Right ventricle myocardium inferior (tissue), 1 donor: ENCODE data around the gene SFSWAP. TPM values are rescaled to one million over a fixed set of nuclear protein-coding genes. Genes with fewer than 3 reads are reported as not detected.

Experiments used
- ATAC-seq: fragments of 200-7000 bp; cut with Tn5 transposase; one replicate; pipeline ENCODE4 v1.9.1; 2020; ENCODE audit warnings: mild to moderate bottlenecking, moderate library complexity
- DNase-seq: peaks from one replicate; pipeline ENCODE4 v3.0.0; 2021; ENCODE audit errors: missing footprints
- intact Hi-C: fragments of 100-400 bp; cut with DNase I; formaldehyde crosslinking; loops from one replicate; pipeline ENCODE4 v1.11.0; 2022
- total RNA-seq: library from RNA; stranded (reverse); fragmentation: NEBNext Ultra II Directional; extraction: Animal tissue kit (Norgen Biotek cat#: 25700); gene quantifications from one replicate; pipeline ENCODE4 v1.2.1, GENCODE V29; 2021
- donor health status: DM: no; HTN: yes; CAD: no; lungs with severe emphysema.

Gene SFSWAP
- total RNA-seq, 1 donor from 2014 or later: 19.4 TPM

DNA sequence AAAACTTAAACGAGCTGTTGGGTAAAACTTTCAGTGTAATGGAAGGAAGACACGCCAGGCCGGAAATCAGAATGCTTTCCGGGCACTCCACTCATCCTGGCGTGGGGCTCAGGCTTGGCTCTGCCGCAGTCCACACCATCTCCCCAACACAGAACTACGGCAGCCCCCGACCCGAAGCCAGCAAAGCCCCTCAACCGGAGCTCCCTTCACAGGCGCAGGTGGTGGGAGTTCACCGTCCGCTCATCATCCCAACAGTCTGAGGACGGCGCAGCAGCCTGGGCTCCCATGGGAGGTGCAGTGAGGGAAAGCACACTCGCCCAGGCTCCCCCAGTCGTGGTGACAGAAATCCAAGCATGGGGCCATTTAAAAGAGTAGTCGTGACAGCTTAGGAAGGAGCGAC lies 106.4 kb downstream of the SFSWAP start:
- no peak for ATAC-seq
- DNase-seq: peak; percentile 22
- intact Hi-C loops: no loop called here

DNA sequence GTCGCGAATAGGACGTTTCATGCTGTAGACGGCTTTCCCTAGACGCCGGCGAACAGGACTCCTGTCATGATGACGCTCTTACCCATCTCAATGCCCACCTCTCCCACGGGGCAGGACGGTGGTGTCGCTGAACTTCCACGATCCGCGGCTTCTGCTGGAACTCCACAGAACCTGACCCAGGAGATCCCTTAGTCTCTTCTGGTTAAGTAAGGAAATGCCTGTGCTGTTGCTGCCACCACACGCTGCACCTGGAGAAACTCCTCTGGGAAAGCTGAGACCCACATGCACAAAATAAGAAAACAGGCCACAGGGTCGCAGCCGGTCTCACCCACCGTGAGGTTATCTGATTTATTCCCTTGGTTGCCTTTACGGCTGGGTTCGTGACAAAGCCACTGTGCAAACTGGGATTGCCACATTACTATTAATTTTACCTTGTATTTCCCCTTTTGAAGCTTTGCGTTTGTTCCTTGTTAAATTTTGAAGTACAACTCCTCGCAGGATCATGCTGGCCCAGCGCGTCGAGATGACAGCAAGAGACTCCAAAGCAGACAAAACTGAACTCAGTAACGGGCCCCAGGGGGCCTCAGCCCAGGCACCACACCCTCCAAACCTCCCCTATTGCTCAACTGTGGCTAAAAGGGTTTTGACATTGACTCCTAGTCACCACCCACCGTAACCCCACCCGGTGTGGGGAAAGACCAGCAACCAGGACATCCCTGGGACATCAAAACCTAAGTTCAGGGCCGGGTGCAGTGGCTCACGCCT lies 108.1 kb downstream of the SFSWAP start:
- DNase-seq: peak; percentile 53
- intact Hi-C loops: no loop called here
- ATAC-seq: peak; percentile 26

DNA sequence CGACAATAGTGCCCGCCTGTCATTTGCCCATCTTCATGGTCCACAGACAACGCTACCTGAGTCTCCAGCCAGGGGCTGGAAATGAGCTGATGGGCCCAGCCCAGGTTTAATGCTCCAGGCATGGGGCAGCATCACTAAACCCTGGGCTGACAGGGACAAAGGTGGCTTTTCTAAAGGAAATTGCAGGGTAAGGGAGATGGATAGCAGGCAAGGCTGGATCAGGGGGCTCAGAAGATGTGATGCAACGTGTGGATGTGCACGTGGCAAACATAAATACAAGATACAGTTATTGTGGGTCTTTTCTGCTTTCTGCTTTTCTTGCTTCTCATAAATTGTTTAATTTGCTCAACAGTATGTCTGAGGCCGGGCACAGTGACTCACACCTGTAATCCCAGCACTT lies 113.6 kb downstream of the SFSWAP start:
- ATAC-seq (no peak), DNase-seq (no peak)
- intact Hi-C loops: no loop called here

DNA sequence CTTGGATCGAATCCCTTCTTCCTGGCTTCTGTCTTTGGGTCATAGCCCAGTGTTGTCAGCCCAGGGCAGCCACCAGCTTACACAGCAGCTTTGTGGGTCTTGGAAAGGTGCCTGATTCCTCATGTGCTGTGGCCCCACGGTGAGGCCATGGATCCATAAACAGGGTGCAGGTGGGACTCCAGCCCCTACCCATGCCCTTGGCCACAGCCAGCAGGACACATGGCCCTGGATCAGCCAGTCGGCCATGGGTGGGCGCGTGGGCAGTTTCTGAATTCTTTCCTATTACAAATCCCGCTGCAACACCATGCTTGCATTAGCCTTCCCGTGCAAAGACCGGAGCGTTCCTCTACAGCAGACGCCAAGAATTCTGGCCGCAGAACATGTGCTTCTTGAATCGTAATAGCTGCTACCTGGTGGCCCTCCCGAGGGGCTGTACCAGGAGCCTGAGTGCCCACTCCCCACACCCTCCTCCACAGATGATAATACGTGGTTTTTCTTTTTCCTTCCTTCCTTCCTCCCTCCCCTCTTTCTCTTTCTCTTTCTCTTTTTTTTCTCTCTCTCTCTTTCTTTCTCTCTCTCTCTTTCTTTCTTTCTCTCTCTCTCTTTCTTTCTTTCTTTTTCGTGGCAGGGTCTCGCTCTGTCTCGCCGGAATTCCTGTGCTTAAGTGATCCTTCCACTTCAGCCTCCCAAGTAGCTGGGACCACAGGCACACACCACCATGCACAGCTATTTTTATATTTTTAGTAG lies 114.4 kb downstream of the SFSWAP start:
- DNase-seq (peak; percentile 53), ATAC-seq (no peak)
- intact Hi-C loops: no loop called here

DNA sequence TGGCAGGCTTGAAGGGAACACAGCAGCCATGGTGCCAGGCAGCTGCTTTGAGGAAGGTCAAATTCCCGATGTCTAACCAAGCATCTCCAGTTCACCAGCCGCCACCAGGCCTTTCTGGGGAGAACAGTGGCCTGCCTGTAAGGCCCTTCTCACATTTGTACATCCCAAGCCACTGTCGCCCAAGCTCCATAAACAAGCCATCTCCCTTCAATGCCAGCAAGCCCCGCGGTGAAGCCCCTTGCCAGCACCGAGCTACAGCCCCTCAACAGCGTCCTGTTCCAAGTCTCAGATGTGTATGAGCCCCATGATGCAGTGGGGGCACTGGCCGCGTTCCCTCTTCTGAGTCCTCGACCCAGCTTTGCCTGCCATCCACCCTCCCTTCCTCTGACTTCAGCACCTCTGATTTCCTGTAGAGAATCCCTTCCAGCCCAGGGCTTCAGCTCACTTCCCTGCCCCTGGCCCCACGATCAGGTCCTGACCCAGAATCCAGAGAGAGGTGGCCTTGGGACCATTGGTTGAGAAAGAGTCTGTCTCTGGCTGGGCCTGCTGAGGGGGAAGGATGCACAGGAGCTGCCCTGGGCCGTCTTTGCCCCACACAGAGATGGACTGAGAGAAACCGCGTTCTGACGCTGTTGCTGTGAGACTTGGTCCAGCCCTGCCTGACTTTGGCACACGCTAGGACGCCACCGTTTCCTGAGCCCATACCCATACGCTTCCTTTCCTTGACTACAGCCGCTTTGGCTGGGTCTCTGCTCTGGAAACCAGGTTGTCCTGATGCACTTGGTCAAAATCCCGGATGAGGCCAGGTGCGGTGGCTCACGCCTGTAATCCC lies 115.4 kb downstream of the SFSWAP start:
- intact Hi-C loops: no loop called here
- DNase-seq (peak; percentile 57), ATAC-seq (no peak)

DNA sequence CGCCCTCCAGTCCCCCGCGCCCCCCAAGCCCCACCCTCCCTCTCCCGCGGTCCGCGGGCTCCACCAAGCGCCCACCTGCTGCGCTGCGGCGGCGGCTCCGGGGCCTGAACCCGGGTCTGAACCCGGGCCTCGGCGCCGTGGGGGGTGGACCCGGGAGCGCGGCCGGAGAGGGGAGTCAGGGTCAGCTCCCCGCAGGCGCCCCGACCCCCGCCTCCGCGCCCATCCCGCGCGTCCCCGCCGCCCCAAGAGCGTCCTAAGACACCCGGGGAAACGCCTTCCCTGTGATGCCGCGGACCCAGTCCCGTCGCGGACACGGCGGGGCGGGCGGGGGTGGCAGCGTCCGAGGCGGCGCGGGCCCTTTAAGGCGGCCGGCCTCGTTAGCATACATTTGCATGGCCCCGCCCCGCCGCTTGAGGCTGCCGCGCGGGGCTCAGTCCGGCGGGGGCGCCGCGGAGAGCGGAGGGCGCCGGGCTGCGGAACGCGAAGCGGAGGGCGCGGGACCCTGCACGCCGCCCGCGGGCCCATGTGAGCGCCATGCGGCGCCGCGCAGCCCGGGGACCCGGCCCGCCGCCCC lies 117.2 kb downstream of the SFSWAP start, which contains the start of gene MMP17:
TSS of gene MMP17 (plus strand) at position 433 of the 574 bp plus-strand sequence. CDS start at position 535, 102 bp downstream.
- DNase-seq (peak; percentile 83), ATAC-seq (peak; percentile 30)
- intact Hi-C loops: no loop called here

DNA sequence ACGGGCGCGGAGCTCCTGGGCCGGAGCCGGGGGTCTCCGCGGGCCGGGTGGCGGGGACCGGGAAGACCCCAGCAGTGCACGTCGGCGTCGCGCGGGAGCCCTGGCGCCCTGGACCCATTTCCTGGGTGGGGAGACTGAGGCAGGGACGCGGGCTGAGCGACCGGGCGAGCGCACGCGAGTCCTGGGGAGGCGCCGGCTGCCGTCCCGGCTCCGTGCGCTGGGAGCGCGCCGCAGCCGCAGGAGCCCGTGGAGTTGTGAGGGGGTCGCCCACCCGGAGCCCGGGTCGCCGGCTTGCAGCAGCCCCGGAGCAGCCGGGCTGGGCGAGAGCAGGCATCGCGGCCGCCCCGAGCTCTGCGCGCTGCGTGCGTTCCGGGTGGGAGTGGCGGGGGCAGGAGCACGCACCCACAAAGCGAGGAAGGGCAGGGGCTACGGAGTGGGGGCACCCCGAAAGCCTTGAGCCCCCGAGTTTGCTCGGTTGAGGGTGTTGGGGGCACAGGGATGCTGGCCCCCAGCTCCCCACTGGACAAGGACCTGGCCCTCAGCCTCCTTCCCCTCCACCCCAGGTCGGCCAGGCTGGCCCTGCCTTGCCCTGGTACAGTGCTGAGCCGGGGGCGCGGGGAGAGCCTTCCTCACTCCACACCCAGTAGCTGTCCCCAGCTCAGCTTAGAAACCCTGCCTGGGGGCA lies 117.9 kb downstream of the SFSWAP start:
- intact Hi-C loops: no loop called here
- DNase-seq (peak; percentile 26), ATAC-seq (no peak)

DNA sequence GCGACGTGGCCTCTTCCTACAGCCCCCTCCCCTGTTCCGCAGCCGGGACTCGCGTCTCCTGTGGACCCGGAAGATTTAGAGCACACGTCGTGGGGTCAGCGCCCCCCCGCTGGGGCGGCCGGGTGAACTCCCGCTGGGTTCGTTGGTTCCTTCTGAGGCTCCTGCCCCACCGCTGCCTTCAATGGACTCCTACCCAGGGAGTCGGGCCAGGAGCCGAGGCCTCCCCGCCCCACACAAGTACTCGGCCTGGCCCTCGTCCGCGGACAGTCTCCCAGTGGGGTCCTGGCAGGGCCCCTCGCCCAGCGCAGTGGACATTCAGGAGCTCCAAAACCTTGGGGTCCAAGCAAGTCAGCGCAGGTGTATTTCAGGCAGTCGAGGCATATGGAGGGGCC lies 118.5 kb downstream of the SFSWAP start:
- intact Hi-C loops: no loop called here
- peak; percentile 69 for DNase-seq
- no peak for ATAC-seq

DNA sequence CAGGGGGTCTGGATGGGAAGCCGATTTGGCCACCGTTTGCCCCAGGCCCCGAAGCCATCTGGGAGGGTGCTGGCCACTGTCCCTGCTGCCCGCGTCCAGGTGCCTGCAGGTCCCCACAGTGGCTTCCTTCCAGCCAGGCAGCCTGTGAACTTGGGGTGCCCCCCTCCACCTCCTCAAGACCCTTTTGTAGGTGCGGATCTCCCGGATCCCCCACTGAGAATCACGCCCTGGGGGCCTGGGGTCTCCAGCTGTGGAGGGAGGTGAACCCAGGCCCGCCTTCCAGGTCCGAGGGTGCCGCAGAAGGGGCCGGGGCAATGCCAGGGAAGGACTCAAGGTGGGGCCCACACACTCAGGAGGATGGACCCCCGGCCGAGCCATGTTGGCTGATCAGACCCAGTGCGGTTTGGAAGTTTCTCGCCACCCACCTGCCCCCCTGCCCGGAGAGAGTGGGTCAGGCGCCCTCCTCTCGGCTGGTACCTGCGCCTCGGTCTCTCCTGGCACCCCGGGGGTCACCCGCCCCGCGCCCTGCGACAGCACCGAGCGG lies 119.0 kb downstream of the SFSWAP start:
- ATAC-seq (no peak), DNase-seq (peak; percentile 69)
- intact Hi-C loops: loop anchor here (10.0 kb wide), 1 partner anchor 125 kb away; no protein-coding TSS in a partner anchor

DNA sequence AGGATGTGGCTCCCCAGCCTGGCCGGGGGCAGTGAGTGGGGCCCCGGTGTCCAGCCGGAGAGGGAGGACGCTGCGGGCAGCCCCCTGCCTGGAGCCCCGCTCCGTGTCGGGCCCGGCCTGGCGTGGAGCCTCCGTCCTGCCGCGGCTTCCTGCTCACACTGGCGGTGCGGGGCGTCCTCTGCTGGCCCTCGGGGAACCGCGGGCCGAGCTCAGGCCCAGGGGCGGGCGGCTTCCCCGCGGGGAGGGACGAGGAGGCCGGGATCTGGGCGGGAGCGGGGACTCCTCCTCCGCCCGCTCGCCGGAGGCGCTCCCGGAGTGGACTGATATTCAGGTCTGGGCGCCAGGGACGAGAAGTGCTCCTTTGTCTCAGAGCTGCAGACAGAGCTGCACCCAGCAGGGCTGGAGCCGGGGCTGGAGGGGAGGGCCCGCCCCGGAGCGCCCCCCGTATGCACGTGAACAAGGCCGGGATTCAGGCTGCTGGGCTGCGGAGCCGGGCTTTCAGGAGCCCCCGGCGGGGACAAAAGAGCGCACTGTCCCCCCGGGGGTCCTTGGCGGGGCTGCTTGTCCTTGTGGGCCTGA lies 119.5 kb downstream of the SFSWAP start:
- DNase-seq: peak; percentile 92

DNA sequence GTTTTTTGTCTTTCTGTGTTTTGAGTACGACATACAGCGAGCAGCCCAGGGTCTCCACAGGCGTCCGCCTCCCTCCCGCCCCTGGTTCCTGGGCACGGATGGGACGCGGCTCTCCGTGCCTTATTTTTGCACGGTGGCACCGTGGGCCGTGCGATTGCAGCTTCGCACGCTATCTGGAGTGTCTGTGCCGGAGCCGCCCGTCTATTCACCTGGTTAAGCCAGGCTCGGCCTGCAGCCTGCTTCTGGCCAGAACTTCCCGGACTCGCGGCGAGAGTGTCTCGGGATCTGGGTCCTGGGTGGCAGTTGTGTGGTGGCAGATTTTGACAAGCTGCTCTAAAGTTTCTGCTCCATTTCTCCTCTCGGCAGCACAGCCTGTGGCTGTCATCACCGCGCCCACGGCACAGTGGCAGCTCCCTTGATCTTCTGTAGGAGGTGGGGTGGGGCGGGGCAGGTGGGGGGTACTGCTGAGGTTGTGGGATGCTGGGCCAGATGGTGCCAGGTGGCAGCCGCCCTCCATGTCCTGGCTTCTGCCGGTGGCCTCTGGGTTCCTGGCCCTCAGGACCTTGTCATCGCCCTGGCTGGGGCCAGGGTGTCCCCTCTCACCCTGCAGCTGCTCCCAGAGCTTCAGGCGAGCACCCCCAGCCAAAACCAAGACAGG lies 120.2 kb downstream of the SFSWAP start:
- intact Hi-C loops: loop anchor here (10.0 kb wide), 1 partner anchor 124 kb away; no protein-coding TSS in a partner anchor
- no peak for ATAC-seq
- DNase-seq: no peak

More for the DNA sequence above, 119.5 kb downstream of the SFSWAP start:
- intact Hi-C loops: loop anchor here (10.0 kb wide), 1 partner anchor 124 kb away; no protein-coding TSS in a partner anchor
- ATAC-seq: peak; percentile 91

DNA sequence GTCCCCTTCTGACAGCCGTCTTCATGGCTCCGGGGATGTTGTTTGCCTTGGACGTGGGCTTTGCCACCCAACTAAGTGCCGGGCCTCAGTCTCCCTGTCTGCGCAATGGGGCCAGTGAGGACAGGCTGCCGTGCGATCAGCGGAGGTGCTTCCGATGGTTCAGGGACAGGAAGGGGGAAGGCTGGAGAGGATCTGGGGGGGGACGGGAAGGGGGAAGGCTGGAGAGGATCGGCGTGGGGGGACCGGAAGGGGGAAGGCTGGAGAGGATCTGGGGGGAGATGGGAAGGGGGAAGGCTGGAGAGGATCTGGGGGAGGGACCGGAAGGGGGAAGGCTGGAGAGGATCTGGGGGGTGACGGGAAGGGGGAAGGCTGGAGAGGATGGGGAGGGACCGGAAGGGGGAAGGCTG lies 120.7 kb downstream of the SFSWAP start:
- intact Hi-C loops: loop anchor here (10.0 kb wide), 1 partner anchor 123 kb away; no protein-coding TSS in a partner anchor
- ATAC-seq: no peak
- peak; percentile 70 for DNase-seq

DNA sequence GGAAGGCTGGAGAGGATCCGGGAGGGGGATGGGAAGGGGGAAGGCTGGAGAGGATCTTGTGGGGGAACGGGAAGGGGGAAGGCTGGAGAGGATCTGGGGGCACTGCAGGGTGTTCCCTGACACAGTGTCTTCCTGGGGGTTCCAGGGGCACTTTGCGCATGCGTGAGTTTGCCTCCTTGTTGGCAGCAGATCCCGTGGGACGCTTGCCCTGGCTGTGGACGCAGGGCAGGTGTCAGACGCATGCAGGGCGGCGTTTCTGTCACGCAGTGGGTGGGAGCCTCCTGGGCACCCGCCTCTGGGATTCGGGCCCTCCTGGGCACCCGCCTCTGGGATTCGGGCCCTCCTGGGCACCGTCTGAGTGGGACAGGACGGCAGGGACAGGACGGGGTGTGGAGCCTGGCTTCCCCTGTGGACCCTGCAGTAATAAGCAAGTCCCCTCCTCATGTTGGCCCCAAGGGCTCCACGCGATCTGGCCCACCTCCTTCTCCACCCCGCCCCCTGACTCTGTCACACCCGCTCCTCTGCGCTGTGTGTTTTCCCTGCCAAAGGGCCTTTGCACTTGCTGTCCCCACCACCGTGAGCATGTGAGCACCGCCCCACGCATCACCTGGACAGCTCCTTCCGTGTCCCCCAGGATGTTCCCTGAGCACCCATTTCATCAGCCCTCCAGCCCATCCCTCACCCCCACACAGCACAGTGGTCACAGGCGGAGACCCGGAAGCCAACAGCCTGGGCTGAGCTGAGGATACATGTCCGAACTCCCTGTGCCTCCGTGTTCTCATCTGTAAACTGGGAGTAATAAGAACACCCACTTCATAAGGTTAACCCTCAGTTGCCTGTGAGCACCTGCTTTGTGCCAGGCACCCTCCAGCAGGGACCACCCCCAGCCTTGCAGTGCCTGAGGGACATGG lies 121.7 kb downstream of the SFSWAP start:
- ATAC-seq (no peak), DNase-seq (peak; percentile 59)
- intact Hi-C loops: loop anchor here (10.0 kb wide), 1 partner anchor 122 kb away; no protein-coding TSS in a partner anchor

DNA sequence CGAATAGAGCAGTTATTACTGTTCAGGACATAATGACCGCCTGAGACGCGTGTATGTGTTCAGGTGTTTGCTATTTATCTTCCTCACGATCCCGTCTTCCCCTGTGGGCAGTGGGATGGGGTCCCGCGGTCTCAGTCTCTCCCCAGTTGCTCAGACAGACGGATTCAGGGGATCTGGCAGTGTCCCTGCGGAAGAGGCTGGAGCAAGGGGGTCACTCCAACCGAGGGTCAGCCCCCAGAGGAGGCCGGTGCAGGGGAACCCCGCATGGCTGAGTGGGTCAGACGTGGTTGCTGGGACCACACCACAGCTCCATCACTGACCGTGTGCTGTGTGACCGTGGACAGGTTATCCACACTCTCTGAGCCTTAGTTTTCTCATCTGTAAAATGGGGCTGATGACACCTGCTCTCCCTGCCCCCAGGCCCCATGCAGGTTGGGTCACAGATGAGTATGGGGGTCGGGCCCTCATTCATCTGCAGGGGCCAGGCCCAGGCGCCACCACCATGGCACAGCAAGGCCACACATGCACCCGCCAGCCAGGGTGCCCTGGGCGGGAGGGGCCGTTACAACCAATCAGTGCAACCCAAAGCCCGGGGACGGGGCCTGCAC lies 122.5 kb downstream of the SFSWAP start:
- intact Hi-C loops: loop anchor here (10.0 kb wide), 1 partner anchor 121 kb away; no protein-coding TSS in a partner anchor
- DNase-seq: peak; percentile 45
- no peak for ATAC-seq

DNA sequence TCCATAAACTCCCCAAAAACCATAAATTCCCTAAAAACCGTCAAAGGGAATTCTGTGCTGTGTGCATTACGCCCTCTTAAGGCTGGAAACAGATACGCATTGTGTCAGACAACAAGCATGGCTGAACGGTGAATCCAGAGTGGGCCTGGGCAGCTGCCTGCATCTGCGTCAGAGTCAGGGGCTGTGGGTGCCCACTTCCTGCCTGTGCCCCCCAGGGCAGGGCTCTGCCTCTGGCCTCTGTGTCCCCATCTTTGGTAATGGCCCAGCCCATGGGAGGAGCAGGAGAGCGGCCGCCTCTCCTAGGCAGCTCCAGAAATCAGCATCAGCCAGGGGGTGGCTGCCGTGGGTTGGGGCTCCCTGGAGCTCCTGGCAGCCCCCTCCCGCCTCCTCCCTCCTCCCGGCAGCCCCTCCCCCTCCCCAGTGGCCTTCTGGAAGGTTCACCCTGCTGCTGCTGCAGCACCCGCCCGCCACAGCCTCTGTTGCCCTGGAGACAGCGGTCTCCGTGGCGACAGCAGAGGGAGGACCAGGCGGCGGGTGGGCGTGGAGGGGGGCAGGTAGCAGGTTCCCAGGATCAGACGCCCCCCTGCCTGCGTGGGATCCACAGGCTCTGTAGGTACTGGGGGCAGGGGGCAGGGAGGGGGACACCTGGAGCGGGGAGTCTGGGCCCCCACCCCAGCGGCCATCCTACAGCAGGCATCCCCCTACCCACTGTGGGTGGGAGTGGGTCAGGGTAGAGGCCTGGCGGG lies 123.2 kb downstream of the SFSWAP start:
- ATAC-seq (no peak), DNase-seq (peak; percentile 17)
- intact Hi-C loops: loop anchor here (10.0 kb wide), 1 partner anchor 121 kb away; no protein-coding TSS in a partner anchor
